COLO668 (cell line): ENCODE results near the gene MORN5.

Source experiments
- DNase-seq: peaks from one replicate; lab custom pipeline; 2025; ENCODE audit not compliant: unreplicated experiment; lab: John Stamatoyannopoulos, UW

The MORN5 gene

DNA sequence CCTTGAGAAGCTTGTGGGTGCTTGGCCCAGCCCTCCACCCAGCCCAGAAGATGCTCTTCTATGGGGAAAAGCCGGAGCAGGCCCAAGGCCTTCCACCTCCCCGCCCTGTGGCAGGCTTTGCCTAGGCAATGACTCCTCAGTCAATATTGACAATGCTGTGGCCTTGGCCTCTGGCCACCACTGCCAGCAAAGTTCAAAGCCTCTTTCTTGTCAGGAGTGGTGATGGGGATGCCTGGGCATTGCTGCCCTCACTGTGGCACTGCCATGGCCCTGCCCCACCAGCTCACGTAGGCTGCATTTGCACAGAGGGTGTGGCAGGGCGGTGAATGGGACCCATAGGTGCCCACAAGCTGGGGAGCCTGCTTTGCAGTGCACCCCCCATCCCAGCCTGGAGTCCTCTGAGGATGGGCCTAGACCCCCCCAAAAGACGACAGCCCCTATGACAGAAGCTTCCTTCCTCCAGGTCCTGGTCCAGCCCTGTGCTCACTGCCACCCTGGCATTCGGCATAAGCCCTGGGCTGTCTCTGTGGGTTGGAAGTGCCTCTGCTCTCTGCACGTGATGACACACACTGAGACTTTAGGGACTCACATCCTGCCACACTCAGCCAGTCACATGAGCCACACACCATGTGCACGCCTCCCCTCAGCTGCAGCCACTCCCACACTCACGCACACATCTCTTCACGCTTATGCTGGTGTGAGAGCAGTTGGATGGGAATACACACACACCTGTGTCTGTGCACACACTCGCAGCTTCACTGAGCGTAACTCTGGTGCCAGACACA lies 31.1 kb downstream of the MORN5 start:
- peak; percentile 50 for DNase-seq

DNA sequence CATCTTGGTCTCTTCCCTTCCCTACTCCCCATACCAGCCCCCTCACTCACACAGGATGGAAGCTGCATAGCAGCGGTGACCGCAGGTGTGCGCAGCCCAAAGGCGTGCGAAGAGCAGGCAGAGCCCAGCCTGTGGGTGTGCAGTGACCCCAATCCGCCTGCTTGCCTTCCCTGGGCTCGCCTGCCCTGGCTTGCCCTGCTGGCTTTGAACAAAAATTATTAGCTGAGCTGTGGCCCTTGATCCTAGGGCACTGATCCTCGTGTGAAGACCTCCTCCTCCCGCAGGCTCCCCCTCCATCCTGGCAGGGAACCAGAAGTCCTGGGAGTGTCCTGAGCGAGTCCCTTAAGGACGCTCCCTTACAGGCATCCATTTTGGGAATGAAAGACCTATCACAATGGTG lies 31.9 kb downstream of the MORN5 start:
- DNase-seq = no peak

GRCh38 chr9:122192261-122192875 lies 32.7 kb downstream of the MORN5 start:
- peak; percentile 7 for DNase-seq

- DNase-seq = no peak
Measured at GRCh38 chr9:122192914-122193525, 33.3 kb downstream of the MORN5 start.

- no peak for DNase-seq
Measured at GRCh38 chr9:122193651-122194050, 33.9 kb downstream of the MORN5 start.

DNA sequence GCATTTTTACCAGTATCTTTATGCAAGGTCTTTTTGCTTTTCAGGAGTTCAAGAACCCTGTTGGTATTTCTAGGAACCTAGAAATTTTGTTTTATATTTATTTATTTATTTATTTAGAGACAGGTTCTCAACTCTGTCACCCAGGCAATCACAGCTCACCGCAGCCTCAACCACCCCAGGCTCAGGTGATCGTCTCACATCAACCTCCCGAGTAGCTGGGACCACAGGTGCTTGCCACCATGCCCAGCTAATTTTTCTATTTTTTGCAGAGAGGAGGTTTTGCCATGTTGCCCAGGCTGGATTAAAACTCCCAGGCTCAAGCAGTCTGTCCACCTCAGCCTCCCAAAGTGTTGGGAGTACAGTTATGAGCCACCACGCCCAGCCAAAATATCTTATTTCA lies 36.2 kb downstream of the MORN5 start:
- no peak for DNase-seq

- peak; percentile 82 for DNase-seq
Measured at GRCh38 chr9:122197426-122197825, 37.7 kb downstream of the MORN5 start.

- no peak for DNase-seq
Measured at GRCh38 chr9:122197882-122198281, 38.2 kb downstream of the MORN5 start.

DNA sequence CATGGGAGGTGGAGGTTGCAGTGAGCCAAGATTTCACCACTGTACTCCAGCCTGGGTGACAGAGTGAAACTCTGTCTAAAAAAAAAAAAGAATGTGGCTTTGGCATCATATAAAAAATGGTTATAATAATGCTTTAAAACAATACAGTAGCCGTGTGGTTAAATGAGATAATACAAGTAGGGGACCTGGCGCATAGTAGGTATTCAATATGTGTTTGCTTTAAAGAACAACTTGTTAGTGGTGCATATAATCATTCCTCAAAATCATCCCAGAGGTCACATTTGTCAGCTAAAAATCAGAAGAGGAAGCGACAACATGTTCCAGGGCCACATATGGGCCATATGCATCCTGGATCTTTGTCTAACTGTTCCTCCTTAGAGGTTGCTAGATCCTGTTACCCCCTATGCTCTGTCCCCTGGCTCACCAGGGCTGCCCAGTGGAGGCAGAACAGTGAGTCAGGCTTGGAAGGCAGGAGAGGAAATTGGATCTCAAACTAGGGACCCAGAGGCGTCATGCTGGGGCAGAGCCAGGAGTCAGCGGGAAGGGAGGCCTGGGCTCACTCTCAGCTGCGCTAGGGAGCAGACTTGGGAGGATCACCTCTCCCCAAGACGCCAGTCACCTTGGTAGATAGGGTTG lies 41.4 kb downstream of the MORN5 start:
- DNase-seq = no peak

- no peak for DNase-seq
Measured at GRCh38 chr9:122201641-122202040, 41.9 kb downstream of the MORN5 start.

GRCh38 chr9:122202111-122202510 lies 42.4 kb downstream of the MORN5 start:
- no peak for DNase-seq

DNA sequence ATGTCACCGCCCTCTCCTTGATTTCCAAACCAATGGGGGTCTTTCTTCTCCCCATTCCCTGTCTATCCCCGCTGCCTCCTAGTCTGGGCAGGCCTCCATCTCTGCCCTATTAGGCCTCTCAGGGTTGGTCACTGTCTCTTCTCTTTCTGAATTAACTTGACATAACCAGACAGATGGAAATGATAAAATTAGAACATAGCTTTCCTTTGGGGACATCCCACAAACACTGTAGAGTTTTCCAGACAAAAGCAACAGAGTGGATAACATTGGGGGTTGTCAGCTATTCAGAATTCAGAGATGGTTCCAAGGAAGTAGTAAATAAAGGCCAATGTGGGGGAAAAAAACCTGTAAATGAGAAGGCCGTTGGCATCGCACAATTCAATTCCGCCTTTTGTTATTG lies 44.3 kb downstream of the MORN5 start:
- DNase-seq = no peak

GRCh38 chr9:122204491-122204890 lies 44.8 kb downstream of the MORN5 start:
- no peak for DNase-seq

- DNase-seq = no peak
Measured at GRCh38 chr9:122205176-122205575, 45.5 kb downstream of the MORN5 start.

GRCh38 chr9:122206118-122207046 lies 46.7 kb downstream of the MORN5 start:
- no peak for DNase-seq

- DNase-seq = no peak
Measured at GRCh38 chr9:122207096-122207495, 47.4 kb downstream of the MORN5 start.

GRCh38 chr9:122209451-122209850 lies 49.7 kb downstream of the MORN5 start:
- no peak for DNase-seq

DNA sequence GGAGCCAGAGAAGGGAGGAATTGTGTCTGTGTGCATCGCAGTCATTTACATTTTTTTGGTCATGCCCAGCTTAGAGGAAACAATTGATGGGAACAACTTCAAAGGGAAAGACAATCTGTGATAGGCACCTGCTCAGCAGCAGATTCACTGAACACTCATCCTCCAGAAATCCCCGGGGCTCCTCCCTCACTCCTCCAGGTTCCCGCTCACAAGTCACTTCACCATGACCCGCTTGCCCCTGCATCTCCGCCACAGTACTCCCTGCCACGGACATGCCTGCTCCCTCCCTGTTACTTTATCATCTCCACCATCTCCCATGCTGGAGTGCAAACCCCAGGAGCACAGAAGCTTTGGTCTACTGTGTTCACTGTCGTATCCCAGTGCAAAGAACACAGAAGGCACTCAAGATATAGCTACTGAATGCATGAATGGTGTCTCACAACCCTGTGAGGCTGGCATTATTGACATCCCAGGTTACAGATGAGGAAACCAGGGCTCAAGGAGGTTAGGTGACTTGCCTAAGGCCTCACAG lies 52.8 kb downstream of the MORN5 start:
- DNase-seq = no peak

DNA sequence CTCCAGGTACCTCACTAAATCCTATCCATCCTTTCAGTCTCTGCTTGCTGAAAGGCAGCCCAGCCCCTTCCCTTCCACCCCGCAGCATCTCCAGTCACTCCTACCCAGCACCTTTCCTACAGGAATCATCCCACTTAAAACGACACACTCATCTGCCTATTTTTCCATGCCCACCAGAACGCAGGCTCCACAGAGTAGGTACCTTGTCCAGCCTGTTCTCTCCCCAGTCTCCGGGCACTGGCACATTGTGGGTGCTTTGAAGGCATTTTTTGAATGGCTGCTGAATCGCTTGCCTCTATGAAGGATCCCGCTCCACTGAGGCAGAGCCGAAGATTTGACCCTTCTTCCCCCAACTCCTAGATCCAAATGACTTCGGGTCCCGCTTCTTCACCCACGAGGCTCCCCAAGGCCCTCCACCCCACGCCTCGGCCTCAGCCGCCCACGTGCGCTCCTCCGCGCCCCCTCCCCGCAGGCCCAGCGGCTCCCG lies 53.4 kb downstream of the MORN5 start:
- no peak for DNase-seq
